Tibial nerve (tissue), 4 donors: Measurements from ENCODE around the gene LEFTY1.

Source experiments
- EP300 ChIP-seq, 2 donors: sonication (generic); formaldehyde crosslinking; IDR thresholded peaks; one replicate each; pipeline ENCODE4 v1.6.1; 2017; ENCODE audit warnings: antibody characterized with exemption in 2 of 2, mild to moderate bottlenecking in 1 of 2
- TF ChIP-seq, protein P1 (sequence below), 5 experiments: fragments of 200-600 bp in 3 of 5; fragments of 450-650 bp in 2 of 5; sonication (generic) in 3 of 5; IDR thresholded peaks; one replicate each; pipeline ENCODE4 v1.5.1; 2016 to 2019; ENCODE audit warnings: antibody characterized with exemption in 5 of 5, mild to moderate bottlenecking in 3 of 5, moderate library complexity in 2 of 5

DNA sequence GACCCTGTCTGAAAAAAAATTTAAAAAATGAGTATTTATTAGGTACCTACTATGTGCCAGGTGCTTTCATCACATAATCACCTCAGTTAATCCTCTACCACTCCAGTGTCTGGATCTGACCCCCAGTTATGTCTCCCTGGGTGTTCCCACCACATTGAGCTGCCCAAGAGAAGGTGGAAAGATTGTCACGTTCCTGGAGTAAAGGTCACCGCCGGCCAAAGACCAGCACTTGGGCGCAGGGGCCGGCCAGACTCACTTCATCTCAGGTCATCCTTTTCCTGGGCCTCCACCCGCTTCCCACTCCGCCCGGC is 34.4 kb upstream of the LEFTY1 start:
- TF ChIP-seq, protein P1, sequence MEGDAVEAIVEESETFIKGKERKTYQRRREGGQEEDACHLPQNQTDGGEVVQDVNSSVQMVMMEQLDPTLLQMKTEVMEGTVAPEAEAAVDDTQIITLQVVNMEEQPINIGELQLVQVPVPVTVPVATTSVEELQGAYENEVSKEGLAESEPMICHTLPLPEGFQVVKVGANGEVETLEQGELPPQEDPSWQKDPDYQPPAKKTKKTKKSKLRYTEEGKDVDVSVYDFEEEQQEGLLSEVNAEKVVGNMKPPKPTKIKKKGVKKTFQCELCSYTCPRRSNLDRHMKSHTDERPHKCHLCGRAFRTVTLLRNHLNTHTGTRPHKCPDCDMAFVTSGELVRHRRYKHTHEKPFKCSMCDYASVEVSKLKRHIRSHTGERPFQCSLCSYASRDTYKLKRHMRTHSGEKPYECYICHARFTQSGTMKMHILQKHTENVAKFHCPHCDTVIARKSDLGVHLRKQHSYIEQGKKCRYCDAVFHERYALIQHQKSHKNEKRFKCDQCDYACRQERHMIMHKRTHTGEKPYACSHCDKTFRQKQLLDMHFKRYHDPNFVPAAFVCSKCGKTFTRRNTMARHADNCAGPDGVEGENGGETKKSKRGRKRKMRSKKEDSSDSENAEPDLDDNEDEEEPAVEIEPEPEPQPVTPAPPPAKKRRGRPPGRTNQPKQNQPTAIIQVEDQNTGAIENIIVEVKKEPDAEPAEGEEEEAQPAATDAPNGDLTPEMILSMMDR (IDR thresholded peaks at IDR 0.05): no peak
- no peak for TF ChIP-seq EP300 (IDR thresholded peaks at IDR 0.05)
